H9 (cell line): ENCODE measurements around the gene VPS29. TPM values are rescaled to one million over a fixed set of nuclear protein-coding genes. Genes with fewer than 3 reads are reported as not detected.

ENCODE experiments used
- DNase-seq: peaks from one replicate; pipeline ENCODE4 v3.0.0-alpha.2; 2017
- H2AFZ ChIP-seq: one replicate; pipeline ENCODE4 v1.6.1; 2013; ENCODE audit warnings: mild to moderate bottlenecking, low read length, control low read depth, moderate library complexity
- H2AK5ac ChIP-seq: 2 replicates; pipeline ENCODE4 v1.6.1; 2013; ENCODE audit warnings: low read length, control low read depth, mixed read lengths; ENCODE audit not compliant: insufficient read length
- H2BK120ac ChIP-seq: one replicate; pipeline ENCODE4 v1.6.1; 2013; ENCODE audit warnings: low read depth, mild to moderate bottlenecking, low read length, control low read depth, inconsistent platforms; ENCODE audit not compliant: poor library complexity, severe bottlenecking
- H2BK12ac ChIP-seq: 2 replicates; pipeline ENCODE4 v1.6.1; 2013; ENCODE audit warnings: low read length, control low read depth, mixed read lengths, low read depth; ENCODE audit not compliant: insufficient read length
- H2BK15ac ChIP-seq: 2 replicates; pipeline ENCODE4 v1.6.1; 2013; ENCODE audit warnings: low read depth, low read length, control low read depth
- H2BK20ac ChIP-seq: one replicate; pipeline ENCODE4 v1.6.1; 2013; ENCODE audit warnings: low read depth, mild to moderate bottlenecking, low read length, control low read depth, inconsistent platforms; ENCODE audit not compliant: poor library complexity, severe bottlenecking
- H2BK5ac ChIP-seq: 2 replicates; pipeline ENCODE4 v1.6.1; 2013; ENCODE audit warnings: low read length, control low read depth, mixed read lengths; ENCODE audit not compliant: insufficient read length
- H3K14ac ChIP-seq: 2 replicates; pipeline ENCODE4 v1.6.1; 2013; ENCODE audit warnings: low read length, control low read depth; ENCODE audit not compliant: insufficient read depth
- H3K18ac ChIP-seq: 2 replicates; pipeline ENCODE4 v1.6.1; 2013; ENCODE audit warnings: low read depth, mild to moderate bottlenecking, mixed read lengths, low read length, control low read depth; ENCODE audit not compliant: insufficient read length
- H3K23ac ChIP-seq: 2 replicates; pipeline ENCODE4 v1.6.1; 2013; ENCODE audit warnings: low read length, control low read depth, mixed read lengths, low read depth; ENCODE audit not compliant: insufficient read length
- H3K23me2 ChIP-seq: 2 replicates; pipeline ENCODE4 v1.6.1; 2013; ENCODE audit warnings: low read depth, mild to moderate bottlenecking, mixed read lengths, low read length, control low read depth; ENCODE audit not compliant: insufficient read length, poor library complexity, severe bottlenecking
- H3K27ac ChIP-seq: 2 replicates; pipeline ENCODE4 v1.5.1; 2013; ENCODE audit warnings: low read length, control low read depth, mixed read lengths, low read depth; ENCODE audit not compliant: insufficient read length
- H3K27me3 ChIP-seq: 2 replicates; pipeline ENCODE4 v1.6.1; 2013; ENCODE audit warnings: low read length, control low read depth, inconsistent platforms; ENCODE audit not compliant: insufficient read depth
- H3K4ac ChIP-seq: 2 replicates; pipeline ENCODE4 v1.6.1; 2013; ENCODE audit warnings: low read depth, mild to moderate bottlenecking, control low read depth, inconsistent platforms, low read length, moderate library complexity
- H3K4me1 ChIP-seq: 2 replicates; pipeline ENCODE4 v1.6.1; 2013; ENCODE audit warnings: low read length, control low read depth, inconsistent platforms; ENCODE audit not compliant: insufficient read depth
- H3K4me2 ChIP-seq: 2 replicates; pipeline ENCODE4 v1.6.1; 2013; ENCODE audit warnings: low read length, control low read depth, mixed read lengths; ENCODE audit not compliant: insufficient read length, insufficient read depth
- H3K56ac ChIP-seq: 2 replicates; pipeline ENCODE4 v1.6.1; 2013; ENCODE audit warnings: low read depth, mild to moderate bottlenecking, mixed read lengths, low read length, control low read depth; ENCODE audit not compliant: insufficient read length
- H3K79me1 ChIP-seq: 2 replicates; pipeline ENCODE4 v1.6.1; 2013; ENCODE audit warnings: low read depth, mild to moderate bottlenecking, moderate library complexity, low read length, control low read depth, inconsistent platforms; ENCODE audit not compliant: insufficient read depth, poor library complexity, severe bottlenecking
- H3K79me2 ChIP-seq: 2 replicates; pipeline ENCODE4 v1.6.1; 2013; ENCODE audit warnings: low read length, control low read depth, inconsistent platforms; ENCODE audit not compliant: insufficient read depth
- H3K9ac ChIP-seq: 2 replicates; pipeline ENCODE4 v1.6.1; 2013; ENCODE audit warnings: low read length, control low read depth, mixed read lengths; ENCODE audit not compliant: insufficient read length; ENCODE audit errors: extremely low read depth
- H3K9me3 ChIP-seq: one replicate; pipeline ENCODE4 v1.6.1; 2013; ENCODE audit warnings: low read depth, low read length, inconsistent platforms; ENCODE audit not compliant: control insufficient read depth
- H3T11ph ChIP-seq: one replicate; pipeline ENCODE4 v1.6.1; 2013; ENCODE audit warnings: mild to moderate bottlenecking, low read length, control low read depth, inconsistent platforms
- H4K20me1 ChIP-seq: one replicate; pipeline ENCODE4 v1.6.1; 2013; ENCODE audit not compliant: control insufficient read depth, insufficient read length, insufficient read depth
- H4K5ac ChIP-seq: 2 replicates; pipeline ENCODE4 v1.6.1; 2013; ENCODE audit warnings: low read depth, mild to moderate bottlenecking, mixed read lengths, low read length, control low read depth; ENCODE audit not compliant: insufficient read length
- H4K8ac ChIP-seq: replicated peaks from 2 replicates; pipeline ENCODE4 v1.6.1; 2013; ENCODE audit warnings: low read length, control low read depth, mixed read lengths, low read depth; ENCODE audit not compliant: insufficient read length
- H4K91ac ChIP-seq: 2 replicates; pipeline ENCODE4 v1.6.1; 2013; ENCODE audit warnings: low read depth, mild to moderate bottlenecking, moderate library complexity, mixed read lengths, low read length, control low read depth; ENCODE audit not compliant: insufficient read length
- H3K27ac Mint-ChIP-seq, 3 experiments: 2 replicates in 2 of 3; 3 replicates in 1 of 3; pipeline ENCODE4 v1.8.0; 2020 to 2021; ENCODE audit warnings: mixed read lengths in 3 of 3, mild to moderate bottlenecking in 1 of 3, moderate library complexity in 1 of 3
- H3K27me3 Mint-ChIP-seq: 2 replicates; pipeline ENCODE4 v1.8.0; 2021; ENCODE audit warnings: low read depth, mild to moderate bottlenecking, moderate library complexity, mixed read lengths
- H3K36me3 Mint-ChIP-seq, 3 experiments: 2 replicates in 2 of 3; 3 replicates in 1 of 3; pipeline ENCODE4 v1.8.0; 2020 to 2021; ENCODE audit warnings: low read depth in 3 of 3, mixed read lengths in 3 of 3; ENCODE audit not compliant: insufficient read depth in 1 of 3
- H3K4me1 Mint-ChIP-seq, 2 experiments: 2 replicates each; pipeline ENCODE4 v1.8.0; 2020; ENCODE audit warnings: mixed read lengths in 2 of 2
- H3K4me3 Mint-ChIP-seq, 2 experiments: 2 replicates in 1 of 2; 3 replicates in 1 of 2; pipeline ENCODE4 v1.8.0; 2020 to 2021; ENCODE audit warnings: mild to moderate bottlenecking in 2 of 2, mixed read lengths in 2 of 2, moderate library complexity in 1 of 2
- H3K9me3 Mint-ChIP-seq, 2 experiments: 2 replicates in 1 of 2; 3 replicates in 1 of 2; pipeline ENCODE4 v1.8.0; 2020; ENCODE audit warnings: mild to moderate bottlenecking in 2 of 2, mixed read lengths in 2 of 2, moderate library complexity in 1 of 2
- WGBS: extraction: QIAGEN DNeasy Blood & Tissue Kit; methylation state at CpG from one replicate; pipeline ENCODE4 v1.1.7; 2013; ENCODE audit warnings: missing lambda C conversion rate, low lambda C conversion rate, mixed read lengths; ENCODE audit not compliant: insufficient read length; ENCODE audit errors: extremely low coverage; 5-methylcytosine and 5-hydroxymethylcytosine counted together
- total RNA-seq: library from RNA; stranded (reverse); gene quantifications from 2 replicates; pipeline ENCODE4 v1.2.1, GENCODE V29; 2021
- TF ChIP-seq, protein P1 (sequence below): fragments of 200-600 bp; sonication (generic); conservative IDR thresholded peaks from 3 replicates; pipeline ENCODE4 v1.8.0; 2021; ENCODE audit warnings: antibody characterized with exemption, mild to moderate bottlenecking

The VPS29 gene
- total RNA-seq, 1 experiment from 2014 or later: 81.5 TPM

DNA sequence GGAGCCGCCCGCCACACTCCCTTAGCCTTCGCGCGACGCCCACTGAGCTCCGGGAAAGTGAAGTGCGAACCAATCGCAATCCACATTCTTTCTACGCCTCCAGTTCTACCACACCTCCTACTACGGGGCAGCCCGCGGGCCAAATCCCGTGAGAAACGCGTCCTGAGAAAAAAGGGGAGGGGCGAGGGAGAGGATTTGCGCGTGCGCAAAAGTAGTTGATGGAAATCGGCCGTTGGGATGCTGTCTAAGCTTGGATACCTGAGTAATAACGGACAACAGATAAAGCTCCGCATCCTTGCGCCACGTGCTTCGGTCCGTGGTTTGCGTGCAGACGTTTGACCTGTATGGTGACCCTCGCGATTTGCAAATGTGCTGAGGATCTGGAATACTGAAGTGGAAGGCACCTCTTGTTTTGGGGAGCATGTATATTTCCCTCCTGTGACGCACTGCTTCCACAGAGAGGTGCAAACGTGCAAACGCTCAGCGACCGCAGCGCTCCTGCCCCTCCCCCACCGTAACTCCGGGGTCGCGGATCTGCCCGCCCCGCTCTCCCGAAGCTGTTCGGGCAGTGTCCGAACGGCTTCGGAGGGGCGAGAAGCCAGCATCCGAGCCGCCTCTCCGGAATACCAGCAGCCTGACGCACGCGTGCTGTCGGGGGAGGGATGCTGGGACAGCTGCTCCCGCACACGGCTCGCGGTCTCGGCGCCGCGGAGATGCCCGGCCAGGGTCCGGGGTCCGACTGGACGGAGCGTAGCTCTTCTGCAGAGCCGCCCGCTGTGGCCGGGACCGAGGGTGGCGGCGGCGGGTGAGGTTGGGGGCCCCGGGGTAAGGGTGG, 33.5 kb downstream of the VPS29 start, which contains the start of the genes FAM216A and GPN3:
Gene FAM216A (plus strand): TSS at position 632 of the 835 bp plus-strand sequence. CDS start 31 bp downstream, at position 663.
Gene GPN3 (minus strand): TSS at position 44 of the 835 bp plus-strand sequence. CDS start 54 bp downstream, outside the sequence.
- Histone ChIP-seq H2BK15ac (no peak within 1 kb of the TSS), H3K4me2 (peak within 1 kb of the TSS; percentile 95), H2AFZ (no peak within 1 kb of the TSS), H2BK5ac (no peak within 1 kb of the TSS), H2AK5ac (no peak within 1 kb of the TSS), H4K8ac (no peak within 1 kb of the TSS), H2BK20ac (no peak within 1 kb of the TSS), H3K23ac (no peak within 1 kb of the TSS), H3K9ac (peak within 1 kb of the TSS; percentile 83), H4K91ac (no peak within 1 kb of the TSS), H3T11ph (no peak within 1 kb of the TSS), H2BK120ac (peak within 1 kb of the TSS; percentile 70), H3K23me2 (peaks cover 3% of the 10 kb centered on the region), H3K18ac (peak within 1 kb of the TSS; percentile 84), H3K79me1 (no peaks in the 10 kb centered on the region), H4K5ac (no peak within 1 kb of the TSS), H3K79me2 (peaks cover 12% of the 10 kb centered on the region; the same call in 1 of the 2 replicates), H4K20me1 (no peaks in the 10 kb centered on the region), H3K4me1 (peaks cover 3% of the 10 kb centered on the region; the same call in 1 of the 2 replicates), H3K27me3 (no peaks in the 10 kb centered on the region), H3K9me3 (no peaks in the 10 kb centered on the region), H3K4ac (no peak within 1 kb of the TSS; the same call in 1 of the 2 replicates), H2BK12ac (no peak within 1 kb of the TSS), H3K27ac (peak within 1 kb of the TSS; percentile 11), H3K56ac (no peak within 1 kb of the TSS), H3K14ac (peak within 1 kb of the TSS; percentile 96)
- H3K9me3 Mint-ChIP-seq: peaks cover 0 to 6% of the 10 kb centered on the region in 2 experiments; a peak in 2 of 5 replicates
- DNase-seq: peak; percentile 98
- TF ChIP-seq, protein P1, sequence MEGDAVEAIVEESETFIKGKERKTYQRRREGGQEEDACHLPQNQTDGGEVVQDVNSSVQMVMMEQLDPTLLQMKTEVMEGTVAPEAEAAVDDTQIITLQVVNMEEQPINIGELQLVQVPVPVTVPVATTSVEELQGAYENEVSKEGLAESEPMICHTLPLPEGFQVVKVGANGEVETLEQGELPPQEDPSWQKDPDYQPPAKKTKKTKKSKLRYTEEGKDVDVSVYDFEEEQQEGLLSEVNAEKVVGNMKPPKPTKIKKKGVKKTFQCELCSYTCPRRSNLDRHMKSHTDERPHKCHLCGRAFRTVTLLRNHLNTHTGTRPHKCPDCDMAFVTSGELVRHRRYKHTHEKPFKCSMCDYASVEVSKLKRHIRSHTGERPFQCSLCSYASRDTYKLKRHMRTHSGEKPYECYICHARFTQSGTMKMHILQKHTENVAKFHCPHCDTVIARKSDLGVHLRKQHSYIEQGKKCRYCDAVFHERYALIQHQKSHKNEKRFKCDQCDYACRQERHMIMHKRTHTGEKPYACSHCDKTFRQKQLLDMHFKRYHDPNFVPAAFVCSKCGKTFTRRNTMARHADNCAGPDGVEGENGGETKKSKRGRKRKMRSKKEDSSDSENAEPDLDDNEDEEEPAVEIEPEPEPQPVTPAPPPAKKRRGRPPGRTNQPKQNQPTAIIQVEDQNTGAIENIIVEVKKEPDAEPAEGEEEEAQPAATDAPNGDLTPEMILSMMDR: no peak
- peaks cover 10 to 38% (median 26%) of the 10 kb centered on the region in 3 experiments for H3K36me3 Mint-ChIP-seq
- no CpG with 5 or more reads among the region's 78 CpGs for WGBS
- no peaks in the 10 kb centered on the region for H3K27me3 Mint-ChIP-seq
- H3K27ac Mint-ChIP-seq: peak within 1 kb of the TSS; percentile 98 to 100 (median 100)
- peak within 1 kb of the TSS; percentile 98 to 99 for H3K4me3 Mint-ChIP-seq
- H3K4me1 Mint-ChIP-seq: peaks cover 13 to 23% of the 10 kb centered on the region in 2 experiments
